PC-9 (cell line): Measurements from ENCODE around the gene KCTD2. TPM values are rescaled to one million over a fixed set of nuclear protein-coding genes. Genes with fewer than 3 reads are reported as not detected.

Experiments used
- BruUV-seq: library from RNA; stranded (reverse); fragments of 400-500 nt; replicated peaks from 2 replicates; lab custom pipeline; 2021; lab: Mats Ljungman, UMichigan
- CTCF ChIA-PET: fragments of 300-600 bp; sonication (Branson Sonifier 250); formaldehyde crosslinking; loops from one replicate; lab custom pipeline; 2022; ENCODE audit warnings: antibody characterized with exemption; lab: Charles Lee
- POLR2A ChIA-PET: fragments of 300-600 bp; sonication (Branson Sonifier 250); formaldehyde crosslinking; loops from one replicate; lab custom pipeline; 2022; ENCODE audit warnings: antibody characterized with exemption; ENCODE audit not compliant: unreplicated experiment; lab: Charles Lee
- DNase-seq, 2 experiments: peaks; one replicate each; pipeline versions ENCODE4 v3.0.0 to v3.0.0-alpha.2; 2015 to 2022; ENCODE audit warnings: mixed read lengths in 1 of 2
- H2AFZ ChIP-seq: fragments of 200-600 bp; sonication (generic); 2 replicates; pipeline ENCODE4 v1.8.1; 2017; ENCODE audit warnings: antibody characterized with exemption
- H3F3A ChIP-seq: fragments of 200-600 bp; sonication (generic); 2 replicates; pipeline ENCODE4 v1.8.1; 2017; ENCODE audit warnings: antibody characterized with exemption, mild to moderate bottlenecking, low read depth; ENCODE audit not compliant: insufficient read depth
- H3K27ac ChIP-seq: fragments of 200-600 bp; sonication (generic); 2 replicates; pipeline ENCODE4 v1.6.1; 2016; ENCODE audit warnings: mixed run types
- H3K27me3 ChIP-seq: fragments of 200-600 bp; sonication (generic); 2 replicates; pipeline ENCODE4 v1.6.1; 2016; ENCODE audit warnings: low read depth, mixed run types; ENCODE audit not compliant: insufficient read depth
- H3K36me3 ChIP-seq: fragments of 200-600 bp; sonication (generic); 2 replicates; pipeline ENCODE4 v1.6.1; 2016; ENCODE audit warnings: low read depth, mixed run types
- H3K4me1 ChIP-seq: fragments of 200-600 bp; sonication (generic); replicated peaks from 2 replicates; pipeline ENCODE4 v1.6.1; 2016; ENCODE audit warnings: mixed run types; ENCODE audit not compliant: insufficient read depth
- H3K4me2 ChIP-seq: fragments of 200-600 bp; sonication (generic); 2 replicates; pipeline ENCODE4 v1.6.1; 2017; ENCODE audit warnings: mixed run types
- H3K4me3 ChIP-seq: fragments of 200-600 bp; sonication (generic); 2 replicates; pipeline ENCODE4 v1.6.1; 2016; ENCODE audit warnings: mixed run types
- H3K79me2 ChIP-seq: fragments of 200-600 bp; sonication (generic); 2 replicates; pipeline ENCODE4 v1.6.1; 2017; ENCODE audit warnings: low read depth, mixed run types
- H3K9me2 ChIP-seq: fragments of 200-600 bp; sonication (generic); 2 replicates; pipeline ENCODE4 v1.8.1; 2017; ENCODE audit warnings: mild to moderate bottlenecking; ENCODE audit not compliant: insufficient read depth
- H3K9me3 ChIP-seq: fragments of 200-600 bp; sonication (generic); 2 replicates; pipeline ENCODE4 v1.8.1; 2016; ENCODE audit warnings: low read depth; ENCODE audit not compliant: insufficient read depth
- H4K20me1 ChIP-seq: fragments of 200-600 bp; sonication (generic); 2 replicates; pipeline ENCODE4 v1.8.1; 2017; ENCODE audit not compliant: insufficient read depth
- EZH2 ChIP-seq: fragments of 200-600 bp; sonication (generic); IDR thresholded peaks from 2 replicates; pipeline ENCODE4 v1.8.0; 2017; ENCODE audit warnings: antibody characterized with exemption, low read depth
- intact Hi-C: fragments of 100-400 bp; cut with micrococcal nuclease; formaldehyde crosslinking; loops from one replicate; pipeline ENCODE4 v1.10.0; 2022; ENCODE audit not compliant: unreplicated experiment
- total RNA-seq: library from RNA; stranded (reverse); gene quantifications from 2 replicates; pipeline ENCODE4 v1.2.3, GENCODE V29; 2021
- TF ChIP-seq, protein P1 (sequence below): fragments of 200-600 bp; sonication (generic); conservative IDR thresholded peaks from 2 replicates; pipeline ENCODE4 v1.6.1; 2017; ENCODE audit warnings: mixed run types, antibody characterized with exemption, mild to moderate bottlenecking, moderate library complexity

Gene KCTD2
- total RNA-seq, 1 experiment from 2014 or later: 18.6 TPM

DNA sequence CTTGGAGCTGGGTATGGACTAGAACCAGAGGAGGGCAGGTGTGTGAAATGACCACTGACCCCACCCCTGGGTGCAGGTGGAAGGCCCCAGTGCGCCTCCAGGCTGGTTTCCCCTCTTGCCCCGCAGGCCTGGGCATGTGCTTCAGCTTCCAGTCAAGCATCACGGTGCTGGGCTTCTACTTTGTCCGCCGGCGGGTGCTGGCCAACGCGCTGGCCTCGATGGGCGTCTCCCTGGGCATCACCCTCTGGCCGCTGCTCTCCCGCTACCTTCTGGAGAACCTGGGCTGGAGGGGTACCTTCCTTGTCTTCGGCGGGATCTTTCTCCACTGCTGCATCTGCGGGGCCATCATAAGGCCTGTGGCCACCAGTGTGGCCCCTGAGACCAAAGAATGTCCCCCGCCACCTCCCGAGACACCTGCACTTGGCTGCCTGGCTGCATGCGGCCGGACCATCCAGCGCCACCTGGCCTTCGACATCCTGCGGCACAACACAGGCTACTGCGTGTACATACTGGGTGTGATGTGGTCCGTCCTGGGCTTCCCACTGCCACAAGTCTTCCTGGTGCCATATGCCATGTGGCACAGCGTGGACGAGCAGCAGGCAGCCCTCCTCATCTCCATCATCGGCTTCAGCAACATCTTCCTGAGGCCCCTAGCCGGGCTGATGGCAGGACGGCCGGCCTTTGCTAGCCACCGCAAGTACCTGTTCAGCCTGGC lies 53.0 kb downstream of the KCTD2 start:
- Histone ChIP-seq H3K4me2 (no peak overlapping the region), H2AFZ (no peak overlapping the region), H3F3A (peaks cover 47% of the 10 kb centered on the region), H3K9me2 (no peaks in the 10 kb centered on the region), H3K79me2 (peaks cover 28% of the 10 kb centered on the region), H3K36me3 (peaks cover 45% of the 10 kb centered on the region), H4K20me1 (peaks cover 8% of the 10 kb centered on the region), H3K9me3 (no peaks in the 10 kb centered on the region), H3K4me3 (no peak overlapping the region), H3K27ac (no peak overlapping the region), H3K27me3 (no peaks in the 10 kb centered on the region), H3K4me1 (peaks cover 22% of the 10 kb centered on the region)
- TF ChIP-seq EZH2: no peak
- TF ChIP-seq, protein P1, sequence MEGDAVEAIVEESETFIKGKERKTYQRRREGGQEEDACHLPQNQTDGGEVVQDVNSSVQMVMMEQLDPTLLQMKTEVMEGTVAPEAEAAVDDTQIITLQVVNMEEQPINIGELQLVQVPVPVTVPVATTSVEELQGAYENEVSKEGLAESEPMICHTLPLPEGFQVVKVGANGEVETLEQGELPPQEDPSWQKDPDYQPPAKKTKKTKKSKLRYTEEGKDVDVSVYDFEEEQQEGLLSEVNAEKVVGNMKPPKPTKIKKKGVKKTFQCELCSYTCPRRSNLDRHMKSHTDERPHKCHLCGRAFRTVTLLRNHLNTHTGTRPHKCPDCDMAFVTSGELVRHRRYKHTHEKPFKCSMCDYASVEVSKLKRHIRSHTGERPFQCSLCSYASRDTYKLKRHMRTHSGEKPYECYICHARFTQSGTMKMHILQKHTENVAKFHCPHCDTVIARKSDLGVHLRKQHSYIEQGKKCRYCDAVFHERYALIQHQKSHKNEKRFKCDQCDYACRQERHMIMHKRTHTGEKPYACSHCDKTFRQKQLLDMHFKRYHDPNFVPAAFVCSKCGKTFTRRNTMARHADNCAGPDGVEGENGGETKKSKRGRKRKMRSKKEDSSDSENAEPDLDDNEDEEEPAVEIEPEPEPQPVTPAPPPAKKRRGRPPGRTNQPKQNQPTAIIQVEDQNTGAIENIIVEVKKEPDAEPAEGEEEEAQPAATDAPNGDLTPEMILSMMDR: no peak
- ChIA-PET POLR2A (no interaction called here), CTCF (no interaction called here)
- no TSS peak for BruUV-seq
- no peak for DNase-seq
- intact Hi-C loops: no loop called here

DNA sequence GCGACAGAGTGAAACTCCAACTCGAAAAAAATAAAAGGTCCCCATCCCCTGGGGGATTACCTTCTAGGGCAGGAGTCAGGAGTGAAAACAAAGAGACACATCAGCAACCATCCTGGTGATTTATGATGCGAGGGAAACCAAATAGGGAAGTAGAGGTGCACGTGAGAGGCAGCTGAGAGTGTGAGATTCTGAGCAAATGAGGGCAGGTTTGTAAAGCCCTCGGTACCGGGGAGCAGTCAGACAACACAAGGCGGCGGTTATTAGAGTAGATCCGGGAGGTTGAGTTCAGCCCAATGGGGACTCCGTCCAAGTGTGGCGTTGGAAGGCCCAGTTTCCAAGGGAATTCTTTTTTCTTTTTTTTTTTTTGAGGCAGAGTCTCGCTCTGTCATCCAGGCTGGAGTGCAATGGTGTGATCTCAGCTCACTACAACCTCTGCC lies 55.4 kb downstream of the KCTD2 start:
- Histone ChIP-seq H3K79me2 (peaks cover 18% of the 10 kb centered on the region), H3K36me3 (peaks cover 46% of the 10 kb centered on the region), H3K9me3 (no peaks in the 10 kb centered on the region), H3K4me3 (no peak overlapping the region), H3K4me2 (no peak overlapping the region), H3K4me1 (0 out of 2 replicates have a peak, but pooled peaks cover 5% of the 10 kb centered on the region), H3F3A (peaks cover 58% of the 10 kb centered on the region), H4K20me1 (peaks cover 8% of the 10 kb centered on the region), H2AFZ (no peak overlapping the region), H3K27me3 (no peaks in the 10 kb centered on the region), H3K27ac (no peak overlapping the region), H3K9me2 (no peaks in the 10 kb centered on the region)
- BruUV-seq: no TSS peak
- intact Hi-C loops: no loop called here
- ChIA-PET POLR2A (no interaction called here), CTCF (interaction anchor here (1.2 kb wide), 1 partner anchor 12 kb away, joined by 5 read pairs; no protein-coding TSS in a partner anchor)
- no peak for DNase-seq
- TF ChIP-seq, protein P1: no peak
- TF ChIP-seq EZH2: no peak

DNA sequence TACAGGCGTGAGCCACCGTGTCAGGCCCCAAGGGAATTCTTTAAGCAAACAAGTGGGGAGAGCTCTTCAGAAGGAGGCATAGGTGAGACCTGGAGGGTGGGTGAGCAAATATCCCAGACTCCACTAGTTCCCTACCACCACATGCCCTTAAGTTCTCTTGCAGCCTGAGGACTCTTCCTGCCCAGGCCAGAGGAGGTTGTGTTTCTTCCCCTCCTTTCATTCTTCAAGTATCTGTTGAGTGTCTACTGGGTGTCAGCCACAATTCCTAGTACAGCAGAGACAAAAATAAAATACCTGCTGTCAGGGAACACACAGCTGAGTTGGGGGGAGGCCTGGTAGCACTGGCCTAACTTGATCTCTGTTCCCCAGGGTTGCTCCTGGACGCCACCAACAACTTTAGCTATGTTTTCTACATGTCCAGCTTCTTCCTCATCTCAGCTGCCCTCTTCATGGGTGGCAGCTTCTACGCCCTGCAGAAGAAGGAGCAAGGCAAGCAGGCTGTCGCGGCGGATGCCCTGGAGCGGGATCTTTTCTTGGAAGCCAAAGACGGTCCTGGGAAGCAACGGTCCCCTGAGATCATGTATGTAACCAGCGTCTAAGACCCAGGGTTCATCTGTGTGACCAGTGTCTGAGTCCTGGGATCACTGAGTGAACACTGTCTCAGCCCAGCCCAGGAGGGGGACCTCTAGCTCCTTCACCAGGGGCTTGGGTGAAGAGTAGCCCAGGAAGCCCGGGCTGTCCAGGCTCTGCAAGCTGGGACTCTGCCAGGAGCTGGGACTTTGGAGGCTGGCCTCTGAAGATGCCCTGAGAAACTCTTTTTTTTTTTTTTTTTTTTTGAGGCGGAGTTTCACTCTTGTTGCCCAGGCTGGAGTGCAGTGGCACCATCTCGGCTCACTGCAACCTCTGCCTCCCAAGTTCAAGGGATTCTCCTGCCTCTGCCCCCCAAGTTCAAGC lies 56.9 kb downstream of the KCTD2 start:
- Histone ChIP-seq H3K79me2 (peaks cover 7% of the 10 kb centered on the region; the same call in 1 of the 2 replicates), H3K9me3 (no peaks in the 10 kb centered on the region), H3F3A (peaks cover 72% of the 10 kb centered on the region), H3K4me3 (no peak overlapping the region), H3K27ac (0 out of 2 replicates have a peak overlapping the region, but pooled peaks have one; percentile 6), H4K20me1 (peaks cover 8% of the 10 kb centered on the region), H3K9me2 (no peaks in the 10 kb centered on the region), H3K4me1 (0 out of 2 replicates have a peak, but pooled peaks cover 6% of the 10 kb centered on the region), H2AFZ (no peak overlapping the region), H3K27me3 (no peaks in the 10 kb centered on the region), H3K36me3 (peaks cover 34% of the 10 kb centered on the region), H3K4me2 (no peak overlapping the region)
- intact Hi-C loops: no loop called here
- no peak for DNase-seq
- TF ChIP-seq, protein P1: no peak
- TF ChIP-seq EZH2: no peak
- CTCF ChIA-PET: interaction anchor here (0.5 kb wide), 1 partner anchor 138 kb away, joined by 17 read pairs; no protein-coding TSS in a partner anchor
- POLR2A ChIA-PET: interaction anchor here (0.6 to 0.7 kb wide), 3 partner anchors 41 to 354 kb away, joined by 5 to 9 read pairs (median 6); no protein-coding TSS in a partner anchor
- no TSS peak for BruUV-seq
